Activated naive CD8-positive, alpha-beta T cell treated with anti-CD3 and anti-CD28 coated beads for 36 hours (primary cell): Measurements from ENCODE around the gene LRMDA. TPM values are rescaled to one million over a fixed set of nuclear protein-coding genes. Genes with fewer than 3 reads are reported as not detected.

Experiments used
- DNase-seq: peaks from one replicate; pipeline ENCODE4 v3.0.0; 2021
- H3K27ac Mint-ChIP-seq: one replicate; pipeline ENCODE4 v1.8.0; 2022; ENCODE audit warnings: mild to moderate bottlenecking, moderate library complexity, mixed read lengths
- H3K27me3 Mint-ChIP-seq: one replicate; pipeline ENCODE4 v1.8.0; 2022; ENCODE audit warnings: mild to moderate bottlenecking, mixed read lengths
- H3K36me3 Mint-ChIP-seq: one replicate; pipeline ENCODE4 v1.8.0; 2021; ENCODE audit warnings: mild to moderate bottlenecking, mixed read lengths
- H3K4me1 Mint-ChIP-seq: one replicate; pipeline ENCODE4 v1.8.0; 2021; ENCODE audit warnings: mixed read lengths
- H3K4me3 Mint-ChIP-seq: one replicate; pipeline ENCODE4 v1.8.0; 2022; ENCODE audit warnings: mild to moderate bottlenecking, moderate library complexity, mixed read lengths
- H3K9me3 Mint-ChIP-seq: one replicate; pipeline ENCODE4 v1.8.0; 2022; ENCODE audit warnings: mixed read lengths
- total RNA-seq, 2 experiments: library from RNA; stranded (reverse); gene quantifications; one replicate each; pipeline ENCODE4 v1.2.3, GENCODE V29; 2021

Gene LRMDA
- total RNA-seq, 2 experiments from 2014 or later: not detected

GRCh38 chr10:76305930-76306615, 874.6 kb downstream of the LRMDA start:
- no peaks in the 10 kb centered on the region for H3K36me3 Mint-ChIP-seq
- H3K27me3 Mint-ChIP-seq: peaks cover 21% of the 10 kb centered on the region
- no peak overlapping the region for H3K27ac Mint-ChIP-seq
- H3K4me1 Mint-ChIP-seq: no peaks in the 10 kb centered on the region
- no peak for DNase-seq
- no peaks in the 10 kb centered on the region for H3K9me3 Mint-ChIP-seq
- no peak overlapping the region for H3K4me3 Mint-ChIP-seq

- Mint-ChIP-seq H3K27ac (no peak overlapping the region), H3K36me3 (no peaks in the 10 kb centered on the region), H3K4me3 (no peak overlapping the region), H3K9me3 (no peaks in the 10 kb centered on the region), H3K4me1 (no peaks in the 10 kb centered on the region), H3K27me3 (peaks cover 21% of the 10 kb centered on the region)
- no peak for DNase-seq
Measured at GRCh38 chr10:76306856-76307255, 875.4 kb downstream of the LRMDA start.

- no peaks in the 10 kb centered on the region for H3K4me1 Mint-ChIP-seq
- no peak for DNase-seq
- no peak overlapping the region for H3K27ac Mint-ChIP-seq
- H3K36me3 Mint-ChIP-seq: no peaks in the 10 kb centered on the region
- H3K4me3 Mint-ChIP-seq: no peak overlapping the region
- H3K9me3 Mint-ChIP-seq: no peaks in the 10 kb centered on the region
- H3K27me3 Mint-ChIP-seq: peaks cover 10% of the 10 kb centered on the region
Measured at GRCh38 chr10:76309070-76309469, 877.6 kb downstream of the LRMDA start.

- Mint-ChIP-seq H3K9me3 (no peaks in the 10 kb centered on the region), H3K27ac (no peak overlapping the region), H3K4me1 (no peaks in the 10 kb centered on the region), H3K4me3 (no peak overlapping the region), H3K36me3 (no peaks in the 10 kb centered on the region), H3K27me3 (peaks cover 7% of the 10 kb centered on the region)
- DNase-seq: no peak
Measured at GRCh38 chr10:76309741-76310587, 878.5 kb downstream of the LRMDA start.

- H3K36me3 Mint-ChIP-seq: no peaks in the 10 kb centered on the region
- H3K4me1 Mint-ChIP-seq: no peaks in the 10 kb centered on the region
- peaks cover 7% of the 10 kb centered on the region for H3K27me3 Mint-ChIP-seq
- no peak overlapping the region for H3K27ac Mint-ChIP-seq
- H3K9me3 Mint-ChIP-seq: no peaks in the 10 kb centered on the region
- no peak overlapping the region for H3K4me3 Mint-ChIP-seq
- no peak for DNase-seq
Measured at GRCh38 chr10:76310588-76311080, 879.2 kb downstream of the LRMDA start.

- Mint-ChIP-seq H3K36me3 (no peaks in the 10 kb centered on the region), H3K9me3 (no peaks in the 10 kb centered on the region), H3K27ac (no peak overlapping the region), H3K4me1 (no peaks in the 10 kb centered on the region), H3K27me3 (peaks cover 6% of the 10 kb centered on the region), H3K4me3 (no peak overlapping the region)
- no peak for DNase-seq
Measured at GRCh38 chr10:76311752-76312636, 880.6 kb downstream of the LRMDA start.

- no peaks in the 10 kb centered on the region for H3K4me1 Mint-ChIP-seq
- H3K4me3 Mint-ChIP-seq: no peak overlapping the region
- DNase-seq: no peak
- H3K27ac Mint-ChIP-seq: no peak overlapping the region
- no peaks in the 10 kb centered on the region for H3K9me3 Mint-ChIP-seq
- peaks cover 3% of the 10 kb centered on the region for H3K27me3 Mint-ChIP-seq
- no peaks in the 10 kb centered on the region for H3K36me3 Mint-ChIP-seq
Measured at GRCh38 chr10:76315240-76315639, 883.8 kb downstream of the LRMDA start.

GRCh38 chr10:76316234-76316633, 884.8 kb downstream of the LRMDA start:
- no peak for DNase-seq
- H3K9me3 Mint-ChIP-seq: no peaks in the 10 kb centered on the region
- H3K36me3 Mint-ChIP-seq: no peaks in the 10 kb centered on the region
- no peak overlapping the region for H3K27ac Mint-ChIP-seq
- peaks cover 3% of the 10 kb centered on the region for H3K27me3 Mint-ChIP-seq
- H3K4me3 Mint-ChIP-seq: no peak overlapping the region
- H3K4me1 Mint-ChIP-seq: no peaks in the 10 kb centered on the region

- Mint-ChIP-seq H3K27me3 (peaks cover 3% of the 10 kb centered on the region), H3K36me3 (no peaks in the 10 kb centered on the region), H3K9me3 (no peaks in the 10 kb centered on the region), H3K27ac (no peak overlapping the region), H3K4me1 (no peaks in the 10 kb centered on the region), H3K4me3 (no peak overlapping the region)
- DNase-seq: no peak
Measured at GRCh38 chr10:76317078-76317477, 885.7 kb downstream of the LRMDA start.

GRCh38 chr10:76318211-76318610, 886.8 kb downstream of the LRMDA start:
- Mint-ChIP-seq H3K4me1 (no peaks in the 10 kb centered on the region), H3K9me3 (no peaks in the 10 kb centered on the region), H3K4me3 (no peak overlapping the region), H3K36me3 (no peaks in the 10 kb centered on the region), H3K27ac (no peak overlapping the region), H3K27me3 (peaks cover 3% of the 10 kb centered on the region)
- DNase-seq: no peak

- Mint-ChIP-seq H3K9me3 (no peaks in the 10 kb centered on the region), H3K27me3 (peaks cover 3% of the 10 kb centered on the region), H3K36me3 (no peaks in the 10 kb centered on the region), H3K27ac (no peak overlapping the region), H3K4me1 (no peaks in the 10 kb centered on the region), H3K4me3 (no peak overlapping the region)
- no peak for DNase-seq
Measured at GRCh38 chr10:76319661-76320060, 888.2 kb downstream of the LRMDA start.

- no peak overlapping the region for H3K27ac Mint-ChIP-seq
- no peak for DNase-seq
- H3K27me3 Mint-ChIP-seq: peaks cover 7% of the 10 kb centered on the region
- H3K4me3 Mint-ChIP-seq: no peak overlapping the region
- H3K4me1 Mint-ChIP-seq: no peaks in the 10 kb centered on the region
- H3K9me3 Mint-ChIP-seq: no peaks in the 10 kb centered on the region
- H3K36me3 Mint-ChIP-seq: no peaks in the 10 kb centered on the region
Measured at GRCh38 chr10:76324283-76324682, 892.9 kb downstream of the LRMDA start.

GRCh38 chr10:76327441-76327840, 896.0 kb downstream of the LRMDA start:
- Mint-ChIP-seq H3K9me3 (no peaks in the 10 kb centered on the region), H3K27me3 (peaks cover 3% of the 10 kb centered on the region), H3K4me3 (no peak overlapping the region), H3K27ac (no peak overlapping the region), H3K36me3 (no peaks in the 10 kb centered on the region), H3K4me1 (no peaks in the 10 kb centered on the region)
- DNase-seq: no peak

- Mint-ChIP-seq H3K27me3 (peaks cover 3% of the 10 kb centered on the region), H3K27ac (no peak overlapping the region), H3K4me1 (no peaks in the 10 kb centered on the region), H3K36me3 (no peaks in the 10 kb centered on the region), H3K4me3 (no peak overlapping the region), H3K9me3 (no peaks in the 10 kb centered on the region)
- no peak for DNase-seq
Measured at GRCh38 chr10:76328348-76328747, 896.9 kb downstream of the LRMDA start.
